Stimulated activated CD8-positive, alpha-beta memory T cell treated with anti-CD3 and anti-CD28 coated beads, Interleukin-2, amount 100 ng/mL, for 48 hours (primary cell): ENCODE data around the gene FAU.

Source experiments
- DNase-seq, 2 donors: peaks; one replicate each; pipeline ENCODE4 v3.0.0-alpha.2; 2020; ENCODE audit warnings: low read depth in 2 of 2

FAU gene

GRCh38 chr11:65107751-65108468 is 14.0 kb downstream of the FAU start:
- DNase-seq = no peak

GRCh38 chr11:65107078-65107477 is 14.9 kb downstream of the FAU start:
- DNase-seq = no peak

DNA sequence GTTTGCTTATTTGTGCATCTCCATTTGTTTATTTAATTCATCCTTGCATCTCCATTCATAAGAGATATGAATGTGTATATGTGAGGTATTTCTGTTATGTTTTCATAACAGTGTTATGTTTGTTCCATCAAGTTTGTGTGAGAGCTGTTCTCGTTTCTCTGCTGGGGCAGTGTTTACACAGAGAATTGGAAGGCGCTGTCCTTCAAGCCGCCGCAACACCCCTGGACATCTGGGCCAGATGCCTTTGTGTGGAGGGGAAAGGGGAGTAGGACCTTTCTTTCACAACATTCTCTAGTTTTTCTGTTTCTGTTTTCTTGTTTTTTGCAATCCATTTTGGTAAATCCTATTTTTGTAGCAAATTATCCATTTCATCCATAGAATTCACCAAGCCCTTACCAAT is 17.3 kb downstream of the FAU start:
- DNase-seq = no peak

DNA sequence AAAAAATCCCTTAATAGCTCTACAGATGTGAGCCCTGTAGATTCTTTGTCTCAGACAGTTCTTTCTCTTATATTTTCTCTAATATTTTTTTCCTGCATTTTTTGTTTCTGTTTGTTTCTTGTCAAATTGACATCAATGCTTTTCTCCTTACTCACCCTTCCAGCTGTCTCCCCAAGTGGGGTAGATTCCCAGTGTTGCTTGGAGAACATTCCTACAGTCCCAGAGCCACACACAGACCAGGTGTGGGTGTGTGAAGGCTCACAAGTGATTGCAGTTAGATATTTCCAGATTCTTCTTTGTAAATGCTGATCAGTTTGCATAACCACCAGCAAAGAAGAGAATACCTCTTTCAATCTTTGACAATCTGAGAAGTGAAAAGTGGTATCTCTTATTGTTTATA is 18.5 kb downstream of the FAU start:
- DNase-seq = no peak

DNA sequence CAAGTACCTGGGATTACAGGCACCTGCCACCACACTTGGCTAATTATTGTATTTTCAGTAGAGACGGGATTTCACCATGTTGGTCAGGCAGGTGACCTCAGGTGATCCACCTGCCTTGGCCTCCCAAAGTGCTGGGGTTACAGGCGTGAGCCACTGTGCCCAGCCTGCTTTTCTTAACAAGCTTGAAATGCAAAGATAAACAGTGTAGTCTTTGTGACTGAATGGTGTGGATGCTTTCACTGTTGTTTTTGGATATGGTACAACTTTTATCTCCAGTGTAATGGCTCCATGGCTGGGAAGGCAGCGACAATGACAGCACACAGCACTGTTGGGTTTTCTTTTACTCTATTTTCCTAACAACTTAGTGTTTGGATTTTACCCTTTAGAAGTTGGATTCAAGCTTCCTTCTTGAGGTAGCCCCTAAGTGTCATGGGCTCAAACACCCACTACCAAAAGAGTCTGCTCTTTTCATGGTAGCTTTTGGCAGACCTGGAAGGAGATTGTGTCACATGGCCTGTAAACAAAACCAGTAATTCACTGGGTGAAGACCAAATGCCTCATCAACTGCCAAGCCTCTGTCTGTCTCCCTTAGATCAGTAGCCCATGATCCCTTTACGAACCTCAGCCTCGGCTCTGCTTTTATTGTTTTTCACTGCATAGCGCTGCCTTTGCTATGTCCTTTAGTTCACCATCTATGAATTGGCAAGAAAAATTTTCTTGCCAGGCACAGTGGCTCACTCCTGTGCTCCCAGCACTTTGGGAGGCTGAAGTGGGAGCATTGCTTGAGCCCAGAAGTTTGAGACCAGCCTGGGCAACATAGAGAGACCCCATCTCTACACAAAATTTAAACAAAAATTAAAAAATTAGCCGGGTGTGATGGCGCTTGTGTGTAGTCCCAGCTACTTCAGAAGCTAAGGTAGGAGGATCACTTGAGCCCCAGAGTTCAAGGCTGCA is 19.5 kb downstream of the FAU start:
- DNase-seq = no peak

- no peak for DNase-seq
Observed at GRCh38 chr11:65100674-65101350, 21.1 kb downstream of the FAU start.

GRCh38 chr11:65096926-65097325 is 25.0 kb downstream of the FAU start:
- DNase-seq = no peak

- peak; percentile 72 to 76 for DNase-seq
Observed at GRCh38 chr11:65095974-65096806, 25.7 kb downstream of the FAU start, which contains the start of gene VPS51. Gene VPS51, plus strand, starts transcription at chr11:65096214. Its CDS starts 37 bp downstream, at chr11:65096251.

DNA sequence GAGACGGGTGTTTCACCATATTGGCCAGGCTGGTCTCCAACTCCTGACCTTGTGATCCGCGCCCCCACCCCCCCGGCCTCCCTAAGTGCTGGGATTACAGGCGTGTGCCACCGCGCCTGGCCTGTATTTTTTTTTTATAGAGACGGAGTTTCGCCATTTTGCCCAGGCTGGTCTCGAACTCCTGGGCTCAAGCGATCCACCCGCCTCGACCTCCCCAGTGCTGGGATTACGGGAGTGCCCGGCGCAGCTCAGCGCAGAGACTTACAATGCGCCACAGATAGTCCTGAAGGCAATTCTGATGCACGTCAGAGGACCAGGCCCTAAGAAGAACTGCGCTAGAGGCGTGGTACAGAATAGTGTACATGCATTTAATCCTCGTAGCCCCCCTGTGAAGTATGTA is 26.5 kb downstream of the FAU start:
- DNase-seq = no peak

GRCh38 chr11:65090628-65091027 is 31.3 kb downstream of the FAU start:
- DNase-seq = no peak

DNA sequence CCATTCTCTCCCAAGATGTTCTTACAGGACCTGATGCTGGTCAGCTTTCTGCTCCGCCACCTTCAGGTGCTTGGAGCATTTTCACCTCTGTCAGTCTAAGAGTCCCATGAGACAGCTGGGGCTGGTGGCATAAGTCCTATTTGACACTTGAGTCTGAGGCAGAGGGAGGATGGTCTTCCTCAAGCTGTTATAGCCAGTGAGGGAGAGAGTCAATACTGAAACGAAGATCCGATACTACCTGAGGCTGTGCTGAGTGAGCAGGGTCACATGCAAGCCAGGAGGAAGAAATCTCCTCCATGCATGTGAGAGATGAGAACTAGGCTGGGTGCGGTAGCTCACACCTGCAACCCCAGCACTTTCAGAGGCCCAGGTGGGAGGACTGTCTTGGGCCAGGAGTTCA is 32.3 kb downstream of the FAU start:
- no peak for DNase-seq

DNA sequence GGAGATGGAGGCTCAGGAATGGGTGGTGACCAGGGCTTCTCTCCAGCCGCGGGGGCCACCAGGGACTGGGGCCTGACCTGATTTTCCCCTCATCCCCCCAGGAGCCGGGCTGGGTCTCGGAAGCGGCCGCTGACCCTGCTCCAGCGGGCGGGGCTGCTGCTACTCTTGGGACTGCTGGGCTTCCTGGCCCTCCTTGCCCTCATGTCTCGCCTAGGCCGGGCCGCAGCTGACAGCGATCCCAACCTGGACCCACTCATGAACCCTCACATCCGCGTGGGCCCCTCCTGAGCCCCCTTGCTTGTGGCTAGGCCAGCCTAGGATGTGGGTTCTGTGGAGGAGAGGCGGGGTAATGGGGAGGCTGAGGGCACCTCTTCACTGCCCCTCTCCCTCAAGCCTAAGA is 34.1 kb downstream of the FAU start:
- no peak for DNase-seq

DNA sequence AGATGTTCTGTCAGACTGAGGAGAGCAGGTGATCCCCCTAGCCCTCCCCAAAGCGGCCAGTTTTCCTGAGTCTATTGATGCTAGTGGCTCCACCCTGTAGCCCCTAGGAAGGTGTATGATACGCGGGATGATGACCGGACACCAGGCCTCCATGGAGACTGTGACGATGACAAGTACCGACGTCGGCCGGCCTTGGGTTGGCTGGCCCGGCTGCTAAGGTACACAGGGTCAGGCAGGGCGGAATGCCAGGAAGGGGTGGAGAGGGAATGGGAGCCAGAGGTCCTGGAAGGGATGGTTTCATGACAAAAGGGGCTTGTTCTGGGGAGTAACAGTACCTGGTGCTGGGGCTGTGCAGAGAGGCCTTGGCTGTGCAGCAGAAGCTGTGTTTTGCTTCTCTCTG is 34.7 kb downstream of the FAU start:
- no peak for DNase-seq

DNA sequence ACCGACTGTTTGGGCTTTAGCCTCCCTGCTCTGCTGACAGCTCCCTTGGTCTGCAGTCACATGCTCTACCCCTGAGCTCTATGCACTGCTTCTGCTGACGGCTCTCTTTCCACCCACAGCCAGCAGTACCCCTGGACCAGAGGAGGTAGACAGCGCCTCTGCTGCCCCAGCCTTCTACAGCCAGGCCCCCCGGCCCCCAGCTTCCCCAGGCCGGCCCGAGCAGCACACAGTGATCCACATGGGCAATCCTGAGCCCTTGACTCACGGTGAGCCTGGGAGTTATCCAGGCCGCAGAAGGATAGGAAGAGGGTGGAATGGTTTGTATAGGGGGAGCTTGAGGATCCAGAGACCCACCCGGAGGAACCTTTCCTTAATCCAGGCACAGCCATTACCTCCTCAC is 35.1 kb downstream of the FAU start:
- DNase-seq = no peak

GRCh38 chr11:65085446-65085845 is 36.5 kb downstream of the FAU start:
- DNase-seq = no peak

GRCh38 chr11:65084598-65085375 is 37.1 kb downstream of the FAU start:
- DNase-seq = no peak

DNA sequence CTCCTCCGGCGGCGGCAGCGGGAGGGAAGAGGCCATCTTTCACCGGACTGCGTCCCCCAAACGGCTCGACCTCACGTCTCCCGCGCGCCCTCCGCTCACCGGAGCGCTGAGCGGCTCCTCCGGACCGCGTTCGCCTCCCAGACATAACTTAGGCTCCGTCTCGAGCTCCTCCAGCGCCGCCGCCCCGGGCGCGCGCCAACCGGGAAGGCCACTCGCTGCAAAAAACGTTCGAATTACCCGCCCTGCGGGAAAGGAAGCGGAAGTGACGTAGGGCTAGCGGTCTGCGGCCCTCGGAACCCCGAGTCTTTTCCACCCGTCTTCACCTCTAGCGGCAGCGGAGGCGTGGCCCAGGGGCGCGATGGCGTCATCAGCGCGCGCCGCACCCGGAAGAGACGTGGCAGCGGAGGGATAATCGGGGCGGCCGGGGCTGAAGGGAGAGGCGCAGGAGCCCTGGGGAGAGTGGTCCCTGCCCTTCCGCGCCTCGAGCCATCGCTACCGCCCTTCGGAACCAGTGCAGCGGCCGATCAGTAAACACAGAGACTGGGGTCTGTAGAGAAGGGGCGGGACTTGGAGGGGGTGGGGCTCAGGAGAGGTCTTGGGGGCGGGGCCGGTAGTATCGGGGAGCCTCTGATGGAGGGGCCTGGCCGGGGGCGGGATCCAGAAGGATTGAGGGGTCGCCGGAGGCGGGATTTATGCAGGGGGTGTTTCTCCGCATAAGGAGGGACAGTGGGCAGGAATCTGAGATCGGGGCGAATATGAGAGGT is 37.9 kb downstream of the FAU start, which contains the start of the genes CDCA5 and ZFPL1:
Gene CDCA5, minus strand, starts transcription at position 207 of the 764 bp plus-strand sequence. Its CDS starts 62 bp downstream, at position 145.
Gene ZFPL1, plus strand, starts transcription at position 389 of the 764 bp plus-strand sequence. CDS start 477 bp downstream, outside the sequence.
- DNase-seq = peak; percentile 93 to 97

DNA sequence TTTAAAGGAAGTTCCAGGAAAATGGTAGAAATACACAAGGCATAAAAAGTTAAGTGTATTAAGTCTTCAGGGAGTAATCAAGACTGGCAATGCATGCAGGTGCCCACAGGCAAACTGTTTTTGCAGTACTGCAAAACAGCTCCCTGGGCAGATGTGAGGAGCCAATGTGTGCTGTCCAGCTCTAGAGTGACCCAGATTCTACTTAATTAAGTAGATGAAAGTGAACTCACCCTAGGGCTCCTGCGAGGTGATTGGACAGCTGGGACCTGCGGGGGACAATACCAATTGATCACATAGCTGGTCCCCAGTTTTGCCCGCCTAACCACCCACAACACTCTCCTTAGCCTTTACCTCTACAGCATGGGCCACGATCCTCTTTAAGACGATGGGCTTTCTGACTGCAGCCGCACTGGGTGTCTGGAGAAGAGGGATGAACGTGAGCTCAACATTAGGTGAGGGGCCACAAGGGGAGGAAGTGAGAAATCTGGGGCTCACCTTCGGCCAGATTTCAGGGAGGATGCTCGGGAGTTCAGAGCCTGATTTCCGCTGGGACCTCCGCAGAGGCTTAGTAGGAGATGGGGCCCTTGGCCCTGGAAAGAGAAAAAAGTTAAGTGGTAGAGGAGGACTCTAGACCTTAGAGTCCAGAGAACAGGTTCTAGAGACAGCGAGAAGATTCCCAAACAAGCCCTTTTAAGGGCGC is 38.6 kb downstream of the FAU start:
- DNase-seq = no peak

GRCh38 chr11:65078786-65079342 is 43.1 kb downstream of the FAU start:
- DNase-seq = no peak
